ENCODE data around the gene ARVCF. TPM values are rescaled to one million over a fixed set of nuclear protein-coding genes. Genes with fewer than 3 reads are reported as not detected.

ARVCF gene
- total RNA-seq, 2 donors from 2014 or later = 20.1 to 21.3 TPM

DNA sequence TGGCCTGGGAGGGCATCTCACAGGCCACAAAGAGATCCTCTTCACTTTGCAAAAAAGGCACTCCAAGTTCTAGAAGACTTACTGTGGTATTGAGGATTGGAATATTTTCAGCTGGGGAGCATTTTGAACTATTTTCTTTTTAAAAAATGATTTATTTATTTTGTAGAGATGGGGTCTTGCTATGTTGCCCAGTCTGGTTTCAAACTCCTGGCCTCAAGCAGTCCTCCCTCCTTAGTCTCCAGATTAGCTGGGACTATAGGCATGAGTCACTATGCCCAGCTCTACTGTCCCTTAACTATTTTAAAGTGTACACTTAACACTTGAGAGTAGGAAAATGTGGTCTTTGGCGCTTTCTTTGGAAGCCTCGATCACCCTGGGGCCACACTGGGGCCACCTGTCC is 38.5 kb upstream of the ARVCF start:
- no peak for DNase-seq (ENCODE audit: low spot score)
- intact Hi-C loops (cut with DNase I) = no loop called here

DNA sequence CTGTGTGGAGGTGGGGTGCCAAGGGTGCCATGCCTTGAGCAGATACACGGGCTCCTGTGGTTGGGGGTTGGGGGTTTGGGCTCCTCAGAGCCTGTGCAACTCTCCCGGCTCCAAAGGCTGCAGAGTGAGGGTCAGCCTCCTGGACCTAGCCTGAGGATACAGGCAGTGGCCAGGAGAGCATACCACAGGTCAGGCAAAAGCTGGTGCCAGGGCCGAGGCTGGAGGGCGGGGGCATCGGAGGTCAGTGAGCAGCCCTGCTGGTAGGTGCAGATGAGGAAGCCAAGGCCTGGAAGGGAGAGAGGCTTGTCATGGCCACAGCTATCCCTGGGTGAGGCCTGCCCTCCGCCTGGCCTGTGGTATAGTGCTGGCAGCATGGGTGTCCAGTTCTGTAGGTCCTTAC is 37.9 kb upstream of the ARVCF start:
- intact Hi-C loops (cut with DNase I) = no loop called here
- no peak for DNase-seq (ENCODE audit: low spot score)

DNA sequence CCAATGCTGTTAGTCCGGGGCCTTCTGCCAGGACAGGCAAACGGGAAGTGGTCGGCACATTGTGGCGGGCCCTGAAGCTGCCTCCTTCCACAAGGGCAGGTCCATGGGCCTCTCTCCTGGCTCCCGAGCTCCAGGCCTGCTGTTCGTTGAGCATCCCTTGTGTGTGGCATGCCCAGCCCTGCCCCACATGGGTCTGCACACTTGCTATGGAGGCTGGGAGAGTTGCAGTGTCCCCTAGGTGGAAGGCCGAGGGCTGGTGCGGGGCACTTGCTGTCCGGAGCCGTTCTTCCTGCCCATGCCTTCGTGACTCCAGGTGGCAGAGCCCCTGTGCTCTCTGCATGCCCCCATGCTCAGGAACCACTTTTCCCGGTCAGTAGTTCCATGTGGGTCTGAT is 37.4 kb upstream of the ARVCF start:
- DNase-seq (ENCODE audit: low spot score) = no peak
- intact Hi-C loops (cut with DNase I) = no loop called here

DNA sequence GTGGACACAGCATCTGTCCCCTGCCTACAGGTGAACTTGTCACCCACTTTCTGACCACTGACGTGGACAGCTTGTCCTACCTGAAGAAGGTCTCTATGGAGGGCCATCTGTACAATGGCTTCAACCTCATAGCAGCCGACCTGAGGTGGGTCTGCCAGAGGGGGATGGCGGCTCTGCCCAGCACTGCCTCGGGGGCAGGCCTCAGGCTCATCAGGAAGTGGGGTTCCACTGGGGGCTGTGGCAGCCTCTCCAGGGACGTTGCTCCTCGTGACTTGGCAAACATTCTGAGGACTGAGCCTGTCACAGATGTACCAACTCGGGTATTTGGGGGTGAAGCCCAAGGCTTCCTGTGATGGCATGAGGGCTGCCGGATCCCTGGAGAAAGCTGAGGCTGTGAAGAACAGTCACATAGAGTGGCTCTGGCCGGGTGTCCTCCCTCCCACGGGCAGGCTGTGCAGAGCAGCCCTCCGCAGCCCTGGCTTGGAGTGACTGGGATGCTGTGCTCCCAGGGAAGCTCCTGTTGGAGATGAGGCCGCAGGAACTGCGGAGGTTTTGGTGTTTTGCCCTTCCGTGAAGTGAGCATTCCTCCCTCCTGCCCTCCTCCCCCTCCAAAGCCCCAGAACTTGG is 36.9 kb upstream of the ARVCF start:
- intact Hi-C loops (cut with DNase I) = no loop called here
- no peak for DNase-seq (ENCODE audit: low spot score)

DNA sequence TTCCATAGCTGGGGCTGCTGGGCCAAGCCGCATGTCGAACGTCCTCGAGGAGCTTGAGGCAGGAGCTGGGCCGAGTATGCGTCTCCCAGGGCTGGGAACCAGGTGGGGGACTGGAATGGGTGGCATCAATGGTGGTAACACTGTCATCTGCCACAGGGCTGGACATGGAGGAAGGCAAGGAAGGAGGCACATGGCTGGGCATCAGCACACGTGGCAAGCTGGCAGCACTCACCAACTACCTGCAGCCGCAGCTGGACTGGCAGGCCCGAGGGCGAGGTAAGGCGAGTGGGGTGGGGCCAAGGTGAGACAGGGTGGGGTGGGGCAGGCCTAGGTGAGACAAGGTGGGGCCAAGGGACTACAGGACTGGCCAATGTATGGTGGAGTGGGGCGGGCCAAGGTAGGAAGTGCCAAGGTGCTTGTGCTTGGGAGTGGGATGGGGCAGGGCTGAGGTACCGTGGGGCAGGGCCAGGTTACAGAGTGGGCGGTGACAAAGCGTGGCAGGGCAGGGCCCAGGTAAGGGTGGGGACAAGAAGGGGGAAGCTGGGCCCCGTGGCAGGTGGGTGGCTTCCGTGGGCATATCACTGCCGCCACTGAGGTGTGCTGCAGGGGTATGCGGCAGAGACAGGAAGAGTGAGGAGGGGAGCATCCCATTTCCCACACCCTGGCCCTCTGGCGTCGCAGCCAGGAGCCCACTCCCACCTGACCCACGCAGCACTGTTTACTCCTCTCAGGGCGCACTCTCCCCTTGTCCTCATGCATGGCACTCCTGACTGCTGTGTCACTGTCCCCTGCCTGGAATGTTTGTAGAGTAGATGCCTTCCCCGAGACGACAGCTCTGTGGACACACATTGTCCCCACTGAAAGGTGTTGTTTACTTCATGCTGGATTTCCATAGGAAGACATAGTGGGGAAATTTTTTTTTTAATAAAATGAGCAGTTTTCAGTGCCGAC is 36.0 kb upstream of the ARVCF start:
- no peak for DNase-seq (ENCODE audit: low spot score)
- intact Hi-C loops (cut with DNase I) = no loop called here

DNA sequence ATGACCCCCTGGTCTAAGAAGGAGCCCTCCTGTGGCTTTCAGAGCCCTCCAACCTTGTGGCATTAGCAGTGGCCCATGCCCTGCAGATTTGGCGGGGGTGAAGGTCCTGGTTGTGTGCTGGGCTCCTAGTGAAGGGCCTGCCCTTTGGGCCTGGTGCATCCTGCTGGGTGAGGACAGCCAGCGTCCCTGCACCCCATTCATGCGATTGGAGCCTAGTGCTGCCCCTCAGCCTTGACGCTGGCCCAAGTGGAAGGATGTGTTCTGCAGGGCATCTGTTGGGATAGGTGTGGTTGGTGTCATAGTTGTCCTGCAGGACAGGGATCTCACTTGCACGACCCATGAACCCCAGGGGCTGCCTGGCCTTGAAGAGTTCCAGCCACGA is 35.3 kb upstream of the ARVCF start:
- intact Hi-C loops (cut with DNase I) = no loop called here

DNA sequence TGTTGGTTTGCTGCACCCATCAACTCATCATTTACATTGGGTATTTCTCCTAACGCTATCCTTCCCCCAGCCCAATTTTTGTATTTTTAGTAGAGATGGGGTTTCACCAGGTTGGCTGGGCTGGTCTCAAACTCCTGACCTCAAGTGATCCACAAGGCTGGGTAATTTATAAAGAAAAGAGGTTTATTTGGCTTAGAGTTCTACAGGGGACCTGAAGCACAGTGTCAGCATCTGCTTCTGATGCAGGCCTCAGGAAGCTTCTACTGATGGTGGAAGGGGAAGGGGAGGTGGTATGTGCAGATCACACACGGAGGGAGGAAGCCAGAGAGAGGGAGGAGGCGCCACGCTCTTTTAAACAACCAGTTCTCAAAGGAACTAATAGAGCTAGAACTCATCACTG is 30.1 kb upstream of the ARVCF start:
- DNase-seq (ENCODE audit: low spot score) = no peak
- intact Hi-C loops (cut with DNase I) = no loop called here

More for the DNA sequence above, 35.3 kb upstream of the ARVCF start:
- no peak for DNase-seq (ENCODE audit: low spot score)

DNA sequence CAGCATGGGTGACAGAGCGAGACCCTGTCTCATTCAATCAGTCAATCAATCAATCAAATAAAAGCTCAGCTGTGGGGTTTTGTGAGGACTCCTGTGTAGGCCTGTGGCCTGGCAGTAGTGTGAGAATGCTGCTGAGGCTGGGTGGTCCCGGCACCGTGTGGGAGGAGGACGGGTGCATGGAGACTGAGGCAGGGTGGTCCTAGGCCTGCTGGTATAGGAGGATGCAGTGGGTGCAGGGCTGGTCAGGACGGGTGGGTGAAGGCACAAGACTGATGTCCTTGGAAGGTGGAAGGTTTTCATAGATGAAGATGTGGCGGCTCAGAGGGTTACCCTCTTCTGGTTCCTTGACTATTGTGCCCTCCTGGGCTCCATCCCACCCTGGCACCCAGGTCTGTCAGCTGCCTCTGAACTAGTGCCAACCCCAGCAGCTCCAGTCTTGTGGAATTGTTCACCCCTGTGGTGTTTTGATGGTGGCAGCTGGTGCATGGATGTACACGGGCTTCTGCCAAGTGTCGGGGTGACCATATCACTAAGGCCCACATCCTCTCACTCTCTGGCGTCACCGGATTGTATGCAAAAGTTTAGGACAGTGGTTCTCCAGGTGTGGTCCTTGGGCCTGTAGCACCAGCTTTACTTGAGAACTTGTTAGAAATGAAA is 28.0 kb upstream of the ARVCF start:
- DNase-seq (ENCODE audit: low spot score) = no peak
- intact Hi-C loops (cut with DNase I) = no loop called here

DNA sequence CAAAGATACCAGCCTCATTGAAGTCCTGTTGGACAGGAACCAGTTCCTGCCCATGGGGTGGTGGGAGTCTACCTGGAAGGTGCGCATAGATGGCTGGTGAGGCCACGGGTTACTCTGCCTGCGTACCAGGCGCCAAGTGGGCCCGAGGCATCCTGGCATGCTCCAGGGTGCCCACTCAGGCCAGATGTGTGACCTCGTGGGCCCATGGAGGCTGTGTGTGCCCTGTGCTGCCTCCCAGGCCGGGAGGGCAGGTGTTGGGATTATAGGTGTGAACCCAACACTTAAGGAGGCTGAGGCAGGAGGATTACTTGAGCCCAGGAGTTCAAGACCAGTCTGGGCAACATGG is 27.3 kb upstream of the ARVCF start:
- intact Hi-C loops (cut with DNase I) = no loop called here
- DNase-seq (ENCODE audit: low spot score) = no peak

DNA sequence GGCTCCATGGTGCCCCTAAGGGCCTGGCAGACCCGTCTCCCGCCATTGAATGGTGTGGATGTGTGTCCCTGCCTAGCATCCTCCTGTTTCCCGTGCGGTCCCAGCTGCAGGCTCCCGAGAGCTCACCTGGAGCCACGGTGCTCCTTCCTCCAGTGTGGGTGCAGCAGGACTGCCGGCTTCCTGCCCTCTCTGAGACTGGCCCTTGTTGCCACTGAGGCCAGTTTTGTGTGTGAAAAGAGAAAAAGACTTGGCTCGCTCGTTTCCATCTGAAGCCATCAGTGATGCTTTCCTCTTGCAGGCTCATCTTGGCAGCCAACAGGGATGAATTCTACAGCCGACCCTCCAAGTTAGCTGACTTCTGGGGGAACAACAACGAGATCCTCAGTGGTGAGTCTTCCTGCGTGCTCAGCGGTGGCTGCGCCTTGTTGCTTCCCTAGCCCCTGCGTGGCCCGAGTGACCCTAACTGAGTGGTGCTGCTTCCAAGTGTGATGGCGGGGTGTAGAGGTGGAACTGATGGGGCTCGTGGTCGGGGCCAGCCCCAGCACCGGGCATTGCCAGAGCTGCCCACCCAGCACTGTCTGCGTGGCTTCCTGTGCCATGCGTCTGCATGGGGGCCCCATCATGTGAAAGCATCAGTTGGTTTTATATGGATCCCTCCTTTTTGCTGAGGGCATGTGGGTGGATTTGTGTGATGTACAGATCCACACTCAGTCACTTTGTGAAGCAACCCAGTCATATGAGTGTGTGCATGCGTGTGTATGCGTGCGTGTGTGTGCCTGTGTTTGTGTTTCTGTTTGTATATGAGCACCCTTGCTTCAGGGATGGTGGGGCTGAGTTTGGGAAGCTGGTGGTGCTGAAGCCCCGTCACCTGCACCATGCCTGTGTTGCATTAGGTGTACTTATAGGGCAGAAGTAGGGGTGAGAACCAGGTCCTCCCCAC is 26.7 kb upstream of the ARVCF start:
- DNase-seq (ENCODE audit: low spot score) = no peak
- intact Hi-C loops (cut with DNase I) = no loop called here

DNA sequence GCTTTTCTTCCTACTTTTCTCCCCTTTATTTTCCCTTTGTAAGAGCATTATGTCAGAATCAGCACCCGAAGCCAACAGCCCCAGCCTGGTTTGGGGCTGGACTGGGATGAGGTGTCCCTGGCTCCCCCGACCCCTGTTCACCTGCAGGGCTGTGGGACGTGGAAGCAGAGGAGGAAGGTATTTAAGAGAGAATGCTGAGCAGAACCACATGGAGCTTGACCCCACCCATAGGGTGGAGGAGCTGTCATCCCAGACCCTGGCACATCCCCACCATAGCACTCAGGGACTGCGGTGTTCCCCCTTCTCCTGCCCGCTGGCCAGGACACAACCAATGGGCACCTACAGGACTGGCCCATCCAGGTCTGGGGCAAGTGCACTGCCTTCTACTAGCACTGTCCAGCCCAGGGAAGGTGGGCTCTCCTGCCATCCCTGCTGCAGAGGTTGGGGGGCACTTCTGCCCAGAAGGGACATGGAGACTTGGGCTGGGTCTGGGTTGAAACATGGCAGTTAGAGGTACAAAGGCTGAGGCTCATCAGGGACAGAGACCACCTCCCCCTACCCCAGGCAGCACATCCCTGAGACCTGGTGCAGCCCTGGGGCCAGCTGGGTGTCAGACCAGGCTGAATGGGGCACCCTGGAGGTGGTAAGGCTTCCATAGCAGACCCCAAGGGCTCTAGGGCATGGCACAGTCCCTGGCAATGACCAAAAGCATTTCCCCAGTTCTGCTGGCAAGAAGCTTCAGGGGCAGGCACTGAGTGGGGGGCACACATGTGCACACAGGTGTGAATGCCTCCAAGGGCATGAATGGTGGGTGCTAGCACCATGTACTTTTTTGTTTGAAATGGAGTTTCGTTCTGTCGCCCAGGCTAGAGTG is 23.9 kb upstream of the ARVCF start:
- DNase-seq (ENCODE audit: low spot score) = no peak
- intact Hi-C loops (cut with DNase I) = no loop called here

DNA sequence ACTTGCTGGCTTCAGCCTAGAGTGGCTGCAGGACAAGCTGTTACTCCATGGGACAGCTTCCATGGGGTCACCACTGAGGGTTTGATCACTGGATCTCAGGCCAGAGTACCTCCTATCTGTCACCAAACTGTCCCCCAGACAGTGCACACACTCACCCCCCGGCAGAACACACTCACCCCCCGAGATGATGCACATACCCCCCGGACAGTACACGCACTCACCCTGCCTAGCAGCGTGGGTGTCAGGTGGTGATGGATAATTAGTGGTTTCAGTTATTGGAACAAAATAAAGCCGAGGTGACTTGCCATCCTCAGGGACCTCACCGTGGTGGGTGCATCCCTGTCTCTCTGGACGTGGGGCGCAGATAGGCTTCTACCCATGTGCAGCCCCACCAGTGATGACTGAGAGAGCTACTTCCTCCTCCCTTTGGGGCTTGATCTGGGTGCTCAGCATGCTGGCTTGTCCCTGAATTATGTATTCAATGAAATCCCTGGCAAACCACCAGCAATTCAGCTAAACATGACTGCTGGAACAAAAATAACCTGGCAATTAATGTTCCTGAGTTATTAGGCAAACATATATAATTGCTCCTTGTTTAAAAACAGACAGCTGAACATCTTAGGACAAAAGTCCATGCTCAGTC is 23.2 kb upstream of the ARVCF start:
- intact Hi-C loops (cut with DNase I) = no loop called here
- no peak for DNase-seq (ENCODE audit: low spot score)

DNA sequence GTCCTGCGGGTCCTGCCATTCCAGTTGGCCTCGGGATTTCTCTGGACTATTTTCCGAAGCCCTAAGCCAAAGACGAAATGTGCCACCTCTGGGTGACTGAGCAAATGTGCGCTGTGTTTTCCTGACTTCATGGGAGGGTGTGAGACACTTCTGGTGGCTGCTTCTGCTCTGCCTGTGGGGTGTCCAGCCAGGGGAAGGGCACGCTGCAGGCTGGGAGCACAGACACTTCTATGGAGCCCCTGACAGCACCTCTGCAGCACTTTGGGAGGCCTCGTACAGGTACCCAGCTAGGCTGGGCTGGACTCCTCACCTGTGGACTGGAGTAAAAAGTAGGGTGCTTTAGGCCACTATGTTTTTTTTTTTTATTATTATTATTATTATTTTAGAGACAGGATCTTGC is 22.0 kb upstream of the ARVCF start:
- no peak for DNase-seq (ENCODE audit: low spot score)
- intact Hi-C loops (cut with DNase I) = no loop called here

DNA sequence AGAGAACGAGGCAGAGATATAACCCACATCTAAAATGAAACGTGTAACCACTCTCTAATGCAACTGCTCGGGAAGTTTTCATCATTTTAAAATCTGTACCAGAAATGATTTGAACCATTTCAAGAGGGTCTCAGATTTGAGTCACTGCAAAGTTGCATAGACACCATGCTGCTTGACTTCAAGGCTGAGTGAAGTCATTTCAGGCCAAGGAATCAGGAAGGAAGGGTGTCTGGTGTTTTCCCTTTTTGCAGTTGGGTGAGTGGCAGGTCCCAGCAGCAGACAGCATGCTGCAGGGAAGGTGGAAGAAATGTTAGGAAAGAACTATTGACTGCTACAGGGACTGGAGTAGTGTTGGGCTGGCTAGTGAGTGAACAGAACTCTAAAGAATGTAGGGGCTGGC is 20.8 kb upstream of the ARVCF start:
- DNase-seq (ENCODE audit: low spot score) = no peak
- intact Hi-C loops (cut with DNase I) = no loop called here

DNA sequence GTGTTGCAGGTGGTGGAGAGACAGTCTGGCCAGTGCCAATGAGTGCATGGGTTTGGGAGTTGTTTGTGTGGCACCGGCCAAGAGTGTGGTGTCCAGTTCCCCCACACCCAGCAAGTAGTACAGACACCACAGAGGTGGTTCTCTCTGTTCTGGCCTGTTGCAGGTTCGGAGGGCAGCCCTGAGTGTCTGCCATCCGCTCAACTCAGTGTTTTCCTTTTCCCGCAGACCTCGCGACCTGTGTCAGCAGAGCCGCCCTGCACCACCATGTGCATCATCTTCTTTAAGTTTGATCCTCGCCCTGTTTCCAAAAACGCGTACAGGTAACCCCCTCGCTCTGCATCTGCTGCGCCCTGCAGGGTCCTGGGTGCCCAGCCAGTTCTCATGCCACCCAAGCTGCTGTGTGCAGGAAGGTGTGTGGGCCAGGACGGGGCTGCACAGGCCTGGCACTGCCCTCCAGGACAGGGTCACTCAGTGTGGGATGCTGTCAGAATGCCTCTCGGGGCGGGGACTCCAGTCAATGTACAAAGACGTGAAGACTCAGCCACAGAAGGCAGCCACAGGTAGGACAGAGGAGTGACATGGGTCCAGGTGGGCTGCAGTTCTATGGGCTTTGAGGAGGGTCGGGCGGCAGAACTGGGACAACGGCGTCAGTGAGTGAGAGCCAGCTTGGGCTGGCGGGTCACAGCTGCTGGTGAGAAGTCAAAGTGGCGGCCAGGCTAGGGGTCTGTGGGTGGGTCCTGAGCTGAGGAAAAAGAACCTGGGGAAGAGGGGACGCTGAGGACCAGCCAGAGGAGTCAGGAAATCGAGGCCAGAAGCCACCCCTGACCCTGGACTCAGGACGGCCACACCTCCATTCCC is 20.1 kb upstream of the ARVCF start:
- intact Hi-C loops (cut with DNase I) = no loop called here
- DNase-seq (ENCODE audit: low spot score) = no peak

DNA sequence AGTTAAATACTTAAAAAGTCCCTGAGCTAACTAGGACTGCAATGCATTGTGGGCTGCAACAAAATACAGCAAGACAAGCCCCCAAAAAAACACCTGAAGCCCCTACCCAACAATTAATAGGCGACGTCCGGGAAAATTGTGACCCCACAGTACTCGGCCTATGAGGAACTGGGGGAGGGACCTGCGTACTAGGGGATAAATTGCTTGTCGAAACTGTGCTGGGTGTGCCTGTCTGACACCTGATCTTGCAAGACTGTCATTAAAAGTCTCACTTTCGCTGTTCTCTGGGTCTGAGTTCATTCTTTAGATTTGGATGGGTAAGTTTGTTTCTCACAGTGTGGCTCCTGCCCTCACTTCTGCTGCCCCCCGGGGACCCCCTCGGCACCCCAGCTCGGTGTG is 19.5 kb upstream of the ARVCF start:
- DNase-seq (ENCODE audit: low spot score) = no peak
- intact Hi-C loops (cut with DNase I) = no loop called here

DNA sequence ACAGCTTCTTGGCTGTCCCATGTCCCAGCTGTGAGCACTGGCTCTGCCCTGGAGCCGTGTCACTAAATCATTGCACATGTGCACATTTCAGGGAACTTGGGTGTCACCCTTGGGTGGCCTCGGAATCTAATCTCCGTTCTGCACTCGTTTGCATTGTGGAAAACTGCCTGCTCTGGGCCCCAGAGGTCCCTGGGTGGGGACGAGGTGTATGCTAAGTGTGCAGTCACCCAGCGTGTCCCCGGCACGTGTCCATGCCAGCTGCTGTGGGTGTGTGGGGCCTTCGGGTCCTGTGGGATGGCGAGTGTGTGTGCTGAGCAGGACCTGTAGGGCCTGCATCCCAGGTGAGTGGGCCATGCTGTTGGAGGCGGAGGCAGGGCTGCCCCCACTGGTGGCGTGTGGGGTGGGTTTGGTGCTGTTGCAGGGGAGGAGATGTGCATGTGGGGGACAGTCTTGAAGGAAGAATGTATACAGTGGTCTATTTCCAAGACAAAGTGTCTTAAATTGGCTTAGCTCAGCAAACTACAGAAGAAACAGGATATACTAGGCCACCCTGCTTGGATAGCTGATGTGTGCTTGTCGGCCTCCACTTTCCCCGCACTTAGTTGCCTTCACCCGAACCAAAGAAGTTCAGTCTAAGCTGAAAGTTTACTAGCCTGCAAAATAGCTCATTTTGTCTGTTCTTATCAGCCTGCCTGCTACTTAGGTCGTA is 18.9 kb upstream of the ARVCF start:
- no peak for DNase-seq (ENCODE audit: low spot score)
- intact Hi-C loops (cut with DNase I) = no loop called here

Measured in posterior vena cava (tissue), 2 donors.